ENCODE measurements around the gene WDR18. TPM values are rescaled to one million over a fixed set of nuclear protein-coding genes. Genes with fewer than 3 reads are reported as not detected.

The WDR18 gene
- polyA plus RNA-seq, 12 donors, result 18.9 to 38.0 (median 20.3) TPM; not detected in 1

GRCh38 chr19:1004803-1005664, 20.9 kb downstream of the WDR18 start:
- no peak for DNase-seq

- no peak for DNase-seq
Measured at GRCh38 chr19:1006711-1007398, 22.7 kb downstream of the WDR18 start.

GRCh38 chr19:1007399-1008251, 23.5 kb downstream of the WDR18 start:
- no peak for DNase-seq

- DNase-seq, result no peak
Measured at GRCh38 chr19:1008268-1009040, 24.3 kb downstream of the WDR18 start.

GRCh38 chr19:1009041-1009980, 25.2 kb downstream of the WDR18 start:
- no peak for DNase-seq

- no peak for DNase-seq
Measured at GRCh38 chr19:1009981-1010538, 25.9 kb downstream of the WDR18 start.

DNA sequence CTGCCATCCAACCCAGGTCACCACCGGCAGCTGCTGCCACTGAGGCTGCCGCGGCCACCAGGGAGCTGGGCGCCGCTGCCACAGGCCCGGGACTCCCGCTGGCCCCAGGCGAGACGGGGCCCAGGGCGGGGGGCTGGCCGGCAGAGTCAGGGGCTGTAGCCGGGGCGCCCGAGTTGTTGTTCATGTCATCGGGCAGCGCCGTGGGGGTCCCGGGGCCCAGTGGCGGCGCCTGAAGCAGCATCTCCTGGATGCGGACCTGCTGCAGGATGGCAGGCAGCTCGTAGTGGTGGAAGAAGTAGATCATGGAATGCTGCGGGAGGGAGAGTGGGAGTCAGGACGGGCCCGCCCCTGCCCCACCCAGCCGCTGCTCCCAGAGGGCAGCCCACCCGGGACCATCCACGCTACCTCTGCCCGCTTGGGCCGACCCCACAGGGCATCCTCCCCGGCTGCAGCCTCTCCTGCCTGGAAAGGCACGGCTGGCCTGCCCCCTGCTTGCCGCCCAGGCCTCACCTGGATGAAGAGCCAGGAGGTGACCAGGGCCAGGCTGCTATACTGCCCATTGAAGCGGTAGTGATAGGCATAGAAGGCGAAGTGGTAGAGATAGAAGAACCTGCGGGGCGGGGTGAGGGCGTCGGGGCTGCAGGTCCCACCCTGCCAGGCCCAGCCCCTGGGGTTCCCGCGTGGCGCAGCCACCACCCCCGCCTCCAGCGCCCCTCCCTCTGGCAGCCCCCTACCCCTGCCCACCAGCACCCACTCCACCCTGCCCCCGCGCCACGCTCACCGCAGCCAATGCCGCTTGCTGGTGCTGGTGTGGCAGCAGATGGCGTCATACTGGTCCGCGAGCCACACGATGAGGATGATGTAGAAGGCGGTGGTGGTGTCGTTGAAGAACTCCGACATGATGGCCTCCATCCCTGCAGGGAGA, 26.7 kb downstream of the WDR18 start:
- DNase-seq, result no peak

GRCh38 chr19:1011831-1012333, 27.7 kb downstream of the WDR18 start:
- no peak for DNase-seq

DNA sequence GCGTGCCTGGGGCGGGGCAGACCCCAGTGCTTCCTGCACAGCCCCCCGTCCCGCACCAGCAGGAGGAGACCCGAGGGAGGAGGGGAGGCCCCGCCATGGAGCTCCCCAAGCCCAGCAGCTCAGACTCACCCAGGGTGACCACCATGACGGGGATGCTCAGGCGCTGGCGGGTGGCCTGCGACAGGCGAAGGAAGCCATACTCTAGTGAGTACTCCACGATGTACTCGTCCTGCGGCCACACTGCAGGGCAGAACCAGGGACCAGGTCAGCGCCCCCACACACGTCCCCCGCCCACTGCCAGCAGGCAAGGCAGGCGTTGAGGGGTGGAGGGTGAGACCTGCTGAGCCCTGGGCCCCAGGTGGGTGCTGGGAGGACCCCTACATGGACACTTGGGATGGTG, 28.2 kb downstream of the WDR18 start:
- no peak for DNase-seq

GRCh38 chr19:1013218-1013617, 29.1 kb downstream of the WDR18 start:
- DNase-seq, result no peak

- no peak for DNase-seq
Measured at GRCh38 chr19:1014161-1015060, 30.3 kb downstream of the WDR18 start.

GRCh38 chr19:1015061-1015781, 31.1 kb downstream of the WDR18 start:
- no peak for DNase-seq

DNA sequence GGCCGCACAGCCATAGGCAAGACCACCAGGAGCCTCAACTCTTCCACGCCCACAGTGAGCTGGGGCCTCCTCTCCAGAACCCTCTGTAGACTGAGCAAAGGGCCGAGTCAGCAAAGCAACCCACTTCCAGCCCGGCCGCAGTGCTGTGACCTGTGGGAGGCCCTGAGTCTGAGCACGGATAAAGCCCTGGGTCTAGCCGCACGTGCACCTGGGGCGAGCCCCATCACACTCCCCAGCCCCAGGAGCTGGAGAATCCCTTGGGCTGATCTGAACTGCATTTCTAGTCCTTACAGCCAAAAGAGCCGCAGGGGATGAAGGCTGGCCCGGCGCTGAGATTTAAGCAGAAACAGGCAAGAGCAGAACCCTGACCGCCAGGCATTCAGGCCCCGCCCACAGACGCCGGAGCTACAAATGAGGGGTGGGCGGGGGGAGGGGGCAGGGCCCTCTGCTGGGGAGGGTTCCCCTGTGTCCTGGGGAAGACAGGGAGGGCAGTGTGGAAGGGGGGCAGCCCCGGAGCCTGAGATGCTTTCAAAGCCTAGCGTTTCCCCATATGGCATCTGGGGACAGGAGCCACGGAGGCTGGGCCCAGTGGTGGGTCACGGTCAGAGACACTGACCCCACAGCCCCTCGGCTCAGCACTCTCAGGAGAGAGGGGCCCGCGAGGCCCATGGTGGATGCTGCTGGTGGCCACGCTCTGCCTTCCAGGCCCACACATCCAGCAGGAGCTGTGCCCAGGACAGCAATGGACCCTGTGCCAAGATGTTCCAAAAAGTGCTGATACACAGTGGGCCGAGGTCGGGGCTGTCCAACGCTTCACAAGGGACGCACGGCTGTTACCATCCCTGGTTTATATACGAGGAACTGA, 31.9 kb downstream of the WDR18 start:
- DNase-seq, result no peak

- no peak for DNase-seq
Measured at GRCh38 chr19:1016647-1017114, 32.5 kb downstream of the WDR18 start.

GRCh38 chr19:1017115-1017905, 33.2 kb downstream of the WDR18 start:
- DNase-seq, result no peak

Data from muscle of arm (tissue), 12 donors.